Muscle layer of duodenum (tissue), 2 donors: ENCODE data around the gene SEMA5B.

Experiments used
- H3K27ac ChIP-seq: one replicate; pipeline ENCODE4 v1.7.0; 2013; ENCODE audit warnings: mild to moderate bottlenecking, low read length
- H3K27me3 ChIP-seq: one replicate; pipeline ENCODE4 v1.7.0; 2013; ENCODE audit warnings: low read depth, mild to moderate bottlenecking, control low read depth, low read length
- H3K36me3 ChIP-seq, 2 donors: one replicate each; pipeline ENCODE4 v1.7.0; 2013; ENCODE audit warnings: low read length in 2 of 2, control low read depth in 1 of 2, mild to moderate bottlenecking in 1 of 2; ENCODE audit not compliant: insufficient read depth in 2 of 2, control insufficient read depth in 1 of 2
- H3K4me1 ChIP-seq, 2 donors: one replicate each; pipeline ENCODE4 v1.7.0; 2013; ENCODE audit warnings: low read length in 2 of 2, mild to moderate bottlenecking in 2 of 2, control low read depth in 1 of 2, moderate library complexity in 1 of 2; ENCODE audit not compliant: insufficient read depth in 2 of 2, control insufficient read depth in 1 of 2
- H3K4me3 ChIP-seq, 2 donors: one replicate each; pipeline ENCODE4 v1.7.0; 2013; ENCODE audit warnings: low read length in 2 of 2, low read depth in 1 of 2, mild to moderate bottlenecking in 1 of 2
- H3K9me3 ChIP-seq, 2 donors: one replicate each; pipeline ENCODE4 v1.7.0; 2013; ENCODE audit warnings: low read length in 2 of 2, control low read depth in 1 of 2, mild to moderate bottlenecking in 1 of 2; ENCODE audit not compliant: control insufficient read depth in 1 of 2
- donor health status: healthy.

SEMA5B gene

GRCh38 chr3:122967356-122967755 lies 60.2 kb downstream of the SEMA5B start:
- Histone ChIP-seq H3K4me1 (peaks cover 10 to 16% of the 10 kb centered on the region in 2 donors), H3K36me3 (no peaks in the 10 kb centered on the region), H3K9me3 (no peaks in the 10 kb centered on the region), H3K27me3 (no peaks in the 10 kb centered on the region), H3K4me3 (no peak overlapping the region), H3K27ac (no peak overlapping the region)

GRCh38 chr3:122966045-122966444 lies 61.5 kb downstream of the SEMA5B start:
- Histone ChIP-seq H3K27me3 (no peaks in the 10 kb centered on the region), H3K27ac (no peak overlapping the region), H3K9me3 (no peaks in the 10 kb centered on the region), H3K36me3 (no peaks in the 10 kb centered on the region), H3K4me1 (peaks cover 10 to 16% of the 10 kb centered on the region in 2 donors), H3K4me3 (no peak overlapping the region)

- Histone ChIP-seq H3K9me3 (no peaks in the 10 kb centered on the region), H3K36me3 (no peaks in the 10 kb centered on the region), H3K4me1 (peaks cover 3 to 7% of the 10 kb centered on the region in 2 donors), H3K4me3 (no peak overlapping the region), H3K27ac (no peak overlapping the region), H3K27me3 (no peaks in the 10 kb centered on the region)
Measured at GRCh38 chr3:122964811-122965210, 62.8 kb downstream of the SEMA5B start.

- Histone ChIP-seq H3K4me1 (peaks cover 0 to 12% of the 10 kb centered on the region in 2 donors), H3K4me3 (no peak overlapping the region)
Measured at GRCh38 chr3:122962149-122962548, 65.4 kb downstream of the SEMA5B start.

GRCh38 chr3:122961146-122961545 lies 66.4 kb downstream of the SEMA5B start:
- no peaks in the 10 kb centered on the region for H3K27me3 ChIP-seq
- no peaks in the 10 kb centered on the region for H3K9me3 ChIP-seq
- H3K4me3 ChIP-seq: no peak overlapping the region
- no peaks in the 10 kb centered on the region for H3K36me3 ChIP-seq
- peaks cover 0 to 22% of the 10 kb centered on the region in 2 donors for H3K4me1 ChIP-seq
- H3K27ac ChIP-seq: no peak overlapping the region

More at GRCh38 chr3:122962149-122962548, 65.4 kb downstream of the SEMA5B start:
- no peaks in the 10 kb centered on the region for H3K36me3 ChIP-seq
- H3K9me3 ChIP-seq: no peaks in the 10 kb centered on the region
- no peaks in the 10 kb centered on the region for H3K27me3 ChIP-seq
- no peak overlapping the region for H3K27ac ChIP-seq

- H3K4me1 ChIP-seq: peaks cover 0 to 23% of the 10 kb centered on the region in 2 donors
Measured at GRCh38 chr3:122960652-122961051, 66.9 kb downstream of the SEMA5B start.

GRCh38 chr3:122959339-122959738 lies 68.2 kb downstream of the SEMA5B start:
- Histone ChIP-seq H3K27ac (no peak overlapping the region), H3K4me3 (no peak overlapping the region), H3K27me3 (no peaks in the 10 kb centered on the region), H3K9me3 (no peaks in the 10 kb centered on the region), H3K4me1 (peaks cover 0 to 23% of the 10 kb centered on the region in 2 donors), H3K36me3 (no peaks in the 10 kb centered on the region)

More at GRCh38 chr3:122960652-122961051, 66.9 kb downstream of the SEMA5B start:
- Histone ChIP-seq H3K36me3 (no peaks in the 10 kb centered on the region), H3K27ac (no peak overlapping the region), H3K4me3 (no peak overlapping the region), H3K27me3 (no peaks in the 10 kb centered on the region), H3K9me3 (no peaks in the 10 kb centered on the region)

GRCh38 chr3:122957707-122958689 lies 69.6 kb downstream of the SEMA5B start:
- Histone ChIP-seq H3K4me3 (no peak overlapping the region), H3K36me3 (no peaks in the 10 kb centered on the region), H3K4me1 (peaks cover 0 to 23% of the 10 kb centered on the region in 2 donors), H3K27ac (no peak overlapping the region), H3K27me3 (no peaks in the 10 kb centered on the region), H3K9me3 (no peaks in the 10 kb centered on the region)

GRCh38 chr3:122956693-122957455 lies 70.7 kb downstream of the SEMA5B start:
- no peak overlapping the region for H3K4me3 ChIP-seq
- no peaks in the 10 kb centered on the region for H3K27me3 ChIP-seq
- H3K4me1 ChIP-seq: peaks cover 0 to 23% of the 10 kb centered on the region in 2 donors
- H3K9me3 ChIP-seq: no peaks in the 10 kb centered on the region
- H3K36me3 ChIP-seq: no peaks in the 10 kb centered on the region
- H3K27ac ChIP-seq: no peak overlapping the region

- Histone ChIP-seq H3K4me1 (peaks cover 0 to 23% of the 10 kb centered on the region in 2 donors), H3K4me3 (no peak overlapping the region), H3K27me3 (no peaks in the 10 kb centered on the region), H3K36me3 (no peaks in the 10 kb centered on the region), H3K27ac (no peak overlapping the region), H3K9me3 (no peaks in the 10 kb centered on the region)
Measured at GRCh38 chr3:122955916-122956692, 71.5 kb downstream of the SEMA5B start.
